Muscle layer of duodenum (tissue), 2 donors: ENCODE data around the gene MEIS2.

ENCODE experiments used
- H3K27ac ChIP-seq: one replicate; pipeline ENCODE4 v1.7.0; 2013; ENCODE audit warnings: mild to moderate bottlenecking, low read length
- H3K27me3 ChIP-seq: one replicate; pipeline ENCODE4 v1.7.0; 2013; ENCODE audit warnings: low read depth, mild to moderate bottlenecking, control low read depth, low read length
- H3K36me3 ChIP-seq, 2 donors: one replicate each; pipeline ENCODE4 v1.7.0; 2013; ENCODE audit warnings: low read length in 2 of 2, control low read depth in 1 of 2, mild to moderate bottlenecking in 1 of 2; ENCODE audit not compliant: insufficient read depth in 2 of 2, control insufficient read depth in 1 of 2
- H3K4me1 ChIP-seq, 2 donors: one replicate each; pipeline ENCODE4 v1.7.0; 2013; ENCODE audit warnings: low read length in 2 of 2, mild to moderate bottlenecking in 2 of 2, control low read depth in 1 of 2, moderate library complexity in 1 of 2; ENCODE audit not compliant: insufficient read depth in 2 of 2, control insufficient read depth in 1 of 2
- H3K4me3 ChIP-seq, 2 donors: one replicate each; pipeline ENCODE4 v1.7.0; 2013; ENCODE audit warnings: low read length in 2 of 2, low read depth in 1 of 2, mild to moderate bottlenecking in 1 of 2
- H3K9me3 ChIP-seq, 2 donors: one replicate each; pipeline ENCODE4 v1.7.0; 2013; ENCODE audit warnings: low read length in 2 of 2, control low read depth in 1 of 2, mild to moderate bottlenecking in 1 of 2; ENCODE audit not compliant: control insufficient read depth in 1 of 2
- donor health status: healthy.

The MEIS2 gene

GRCh38 chr15:36886191-36886590, 214.2 kb downstream of the MEIS2 start:
- Histone ChIP-seq H3K4me3 (no peak overlapping the region), H3K9me3 (no peaks in the 10 kb centered on the region), H3K27me3 (peaks cover 18% of the 10 kb centered on the region), H3K27ac (no peak overlapping the region), H3K36me3 (no peaks in the 10 kb centered on the region), H3K4me1 (peaks cover 3 to 4% of the 10 kb centered on the region in 2 donors)

GRCh38 chr15:36885771-36886170, 214.6 kb downstream of the MEIS2 start:
- H3K9me3 ChIP-seq = no peaks in the 10 kb centered on the region
- peaks cover 3 to 4% of the 10 kb centered on the region in 2 donors for H3K4me1 ChIP-seq
- peaks cover 23% of the 10 kb centered on the region for H3K27me3 ChIP-seq
- H3K27ac ChIP-seq = no peak overlapping the region
- no peak overlapping the region for H3K4me3 ChIP-seq
- H3K36me3 ChIP-seq = no peaks in the 10 kb centered on the region

- Histone ChIP-seq H3K27me3 (peaks cover 27% of the 10 kb centered on the region), H3K36me3 (no peaks in the 10 kb centered on the region), H3K4me1 (peaks cover 3 to 4% of the 10 kb centered on the region in 2 donors), H3K9me3 (no peaks in the 10 kb centered on the region), H3K4me3 (no peak overlapping the region), H3K27ac (peak overlapping the region; percentile 70)
Observed at GRCh38 chr15:36884936-36885635, 215.3 kb downstream of the MEIS2 start.

- peak overlapping the region; percentile 70 for H3K27ac ChIP-seq
- no peaks in the 10 kb centered on the region for H3K9me3 ChIP-seq
- H3K36me3 ChIP-seq = no peaks in the 10 kb centered on the region
- H3K4me3 ChIP-seq = peak overlapping the region; percentile 63 to 64
- H3K27me3 ChIP-seq = peaks cover 27% of the 10 kb centered on the region
- peaks cover 3 to 4% of the 10 kb centered on the region in 2 donors for H3K4me1 ChIP-seq
Observed at GRCh38 chr15:36884518-36884875, 215.9 kb downstream of the MEIS2 start.

- Histone ChIP-seq H3K9me3 (no peaks in the 10 kb centered on the region), H3K4me3 (peak overlapping the region; percentile 63 to 64), H3K27ac (peak overlapping the region; percentile 70), H3K27me3 (peaks cover 27% of the 10 kb centered on the region), H3K4me1 (peaks cover 3 to 4% of the 10 kb centered on the region in 2 donors), H3K36me3 (no peaks in the 10 kb centered on the region)
Observed at GRCh38 chr15:36883713-36884517, 216.4 kb downstream of the MEIS2 start.

GRCh38 chr15:36882487-36883131, 217.7 kb downstream of the MEIS2 start:
- peaks cover 3 to 4% of the 10 kb centered on the region in 2 donors for H3K4me1 ChIP-seq
- H3K9me3 ChIP-seq = no peaks in the 10 kb centered on the region
- H3K4me3 ChIP-seq = peak overlapping the region; percentile 63 to 64
- no peaks in the 10 kb centered on the region for H3K36me3 ChIP-seq
- no peak overlapping the region for H3K27ac ChIP-seq
- H3K27me3 ChIP-seq = peaks cover 27% of the 10 kb centered on the region

- Histone ChIP-seq H3K27me3 (peaks cover 27% of the 10 kb centered on the region), H3K4me3 (peak overlapping the region in 1 of 2 donors; percentile 63), H3K27ac (no peak overlapping the region), H3K4me1 (peaks cover 3 to 4% of the 10 kb centered on the region in 2 donors), H3K36me3 (no peaks in the 10 kb centered on the region), H3K9me3 (no peaks in the 10 kb centered on the region)
Observed at GRCh38 chr15:36882056-36882455, 218.3 kb downstream of the MEIS2 start.

GRCh38 chr15:36881516-36881915, 218.8 kb downstream of the MEIS2 start:
- Histone ChIP-seq H3K27me3 (peaks cover 27% of the 10 kb centered on the region), H3K27ac (no peak overlapping the region)

GRCh38 chr15:36880913-36881460, 219.4 kb downstream of the MEIS2 start:
- no peaks in the 10 kb centered on the region for H3K36me3 ChIP-seq
- H3K27ac ChIP-seq = no peak overlapping the region
- peaks cover 23% of the 10 kb centered on the region for H3K27me3 ChIP-seq
- H3K4me1 ChIP-seq = peaks cover 3 to 4% of the 10 kb centered on the region in 2 donors
- no peak overlapping the region for H3K4me3 ChIP-seq
- H3K9me3 ChIP-seq = no peaks in the 10 kb centered on the region

More at GRCh38 chr15:36881516-36881915, 218.8 kb downstream of the MEIS2 start:
- Histone ChIP-seq H3K9me3 (no peaks in the 10 kb centered on the region), H3K4me1 (peaks cover 3 to 4% of the 10 kb centered on the region in 2 donors), H3K4me3 (no peak overlapping the region), H3K36me3 (no peaks in the 10 kb centered on the region)

GRCh38 chr15:36880224-36880912, 220.0 kb downstream of the MEIS2 start:
- Histone ChIP-seq H3K4me1 (peaks cover 3 to 4% of the 10 kb centered on the region in 2 donors), H3K27ac (no peak overlapping the region), H3K27me3 (peaks cover 23% of the 10 kb centered on the region), H3K36me3 (no peaks in the 10 kb centered on the region), H3K4me3 (no peak overlapping the region), H3K9me3 (no peaks in the 10 kb centered on the region)
